SK-N-SH (cell line): ENCODE measurements around the gene TFE3.

Experiments
- MXI1 ChIP-seq: IDR thresholded peaks from 2 replicates; pipeline ENCODE4 v1.6.1; 2012; ENCODE audit warnings: mild to moderate bottlenecking, low read depth, low read length, improper control_type of control experiment
- NRF1 ChIP-seq: IDR thresholded peaks from 2 replicates; pipeline ENCODE4 v1.6.1; 2012; ENCODE audit warnings: low read depth, mild to moderate bottlenecking, low read length
- POLR2AphosphoS5 ChIP-seq: IDR thresholded peaks from 2 replicates; pipeline ENCODE4 v1.6.1; 2012; ENCODE audit warnings: low read depth, low read length
- RCOR1 ChIP-seq: fragments of 150-350 bp; IDR thresholded peaks from 2 replicates; pipeline ENCODE4 v1.6.1; 2017; ENCODE audit warnings: antibody characterized with exemption, low read length
- TAF1 ChIP-seq: IDR thresholded peaks from 2 replicates; pipeline ENCODE4 v1.6.1; 2012; ENCODE audit warnings: low read depth, mild to moderate bottlenecking, low read length, moderate library complexity, borderline replicate concordance
- TCF12 ChIP-seq: IDR thresholded peaks from 2 replicates; pipeline ENCODE4 v1.4.0; 2012
- TF ChIP-seq, protein P1 (sequence below): fragments of 200-600 bp; sonication (generic); IDR thresholded peaks from 2 replicates; pipeline ENCODE4 v1.6.1; 2017; ENCODE audit warnings: antibody characterized with exemption, mild to moderate bottlenecking, moderate library complexity
- TF ChIP-seq, protein P2 (sequence below): IDR thresholded peaks from 2 replicates; pipeline ENCODE4; 2012

DNA sequence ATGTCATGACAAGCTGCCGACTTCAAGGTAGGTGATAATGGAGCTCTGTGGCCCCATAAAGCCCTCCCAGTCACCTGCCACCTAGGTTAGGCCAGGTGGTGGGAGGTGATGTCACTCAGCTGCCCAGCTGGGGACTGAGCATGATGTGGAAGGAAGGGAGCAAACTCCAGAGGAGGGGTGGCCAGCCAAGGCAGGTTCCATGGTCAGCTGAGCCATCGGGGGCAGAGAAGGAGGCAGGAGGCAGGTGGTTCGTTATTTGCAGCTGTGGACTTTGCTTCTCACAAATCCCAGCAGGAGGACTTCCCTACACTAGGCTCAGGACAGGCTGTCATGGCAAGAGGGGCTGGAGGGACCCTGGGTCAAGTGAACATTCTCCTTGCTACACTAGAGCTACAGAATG is 17.8 kb upstream of the TFE3 start:
- no peak for TF ChIP-seq RCOR1
- no peak for TF ChIP-seq MXI1
- no peak for TF ChIP-seq POLR2AphosphoS5
- no peak for TF ChIP-seq TAF1
- TF ChIP-seq, protein P1, sequence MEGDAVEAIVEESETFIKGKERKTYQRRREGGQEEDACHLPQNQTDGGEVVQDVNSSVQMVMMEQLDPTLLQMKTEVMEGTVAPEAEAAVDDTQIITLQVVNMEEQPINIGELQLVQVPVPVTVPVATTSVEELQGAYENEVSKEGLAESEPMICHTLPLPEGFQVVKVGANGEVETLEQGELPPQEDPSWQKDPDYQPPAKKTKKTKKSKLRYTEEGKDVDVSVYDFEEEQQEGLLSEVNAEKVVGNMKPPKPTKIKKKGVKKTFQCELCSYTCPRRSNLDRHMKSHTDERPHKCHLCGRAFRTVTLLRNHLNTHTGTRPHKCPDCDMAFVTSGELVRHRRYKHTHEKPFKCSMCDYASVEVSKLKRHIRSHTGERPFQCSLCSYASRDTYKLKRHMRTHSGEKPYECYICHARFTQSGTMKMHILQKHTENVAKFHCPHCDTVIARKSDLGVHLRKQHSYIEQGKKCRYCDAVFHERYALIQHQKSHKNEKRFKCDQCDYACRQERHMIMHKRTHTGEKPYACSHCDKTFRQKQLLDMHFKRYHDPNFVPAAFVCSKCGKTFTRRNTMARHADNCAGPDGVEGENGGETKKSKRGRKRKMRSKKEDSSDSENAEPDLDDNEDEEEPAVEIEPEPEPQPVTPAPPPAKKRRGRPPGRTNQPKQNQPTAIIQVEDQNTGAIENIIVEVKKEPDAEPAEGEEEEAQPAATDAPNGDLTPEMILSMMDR: no peak
- no peak for TF ChIP-seq TCF12
- TF ChIP-seq, protein P2, sequence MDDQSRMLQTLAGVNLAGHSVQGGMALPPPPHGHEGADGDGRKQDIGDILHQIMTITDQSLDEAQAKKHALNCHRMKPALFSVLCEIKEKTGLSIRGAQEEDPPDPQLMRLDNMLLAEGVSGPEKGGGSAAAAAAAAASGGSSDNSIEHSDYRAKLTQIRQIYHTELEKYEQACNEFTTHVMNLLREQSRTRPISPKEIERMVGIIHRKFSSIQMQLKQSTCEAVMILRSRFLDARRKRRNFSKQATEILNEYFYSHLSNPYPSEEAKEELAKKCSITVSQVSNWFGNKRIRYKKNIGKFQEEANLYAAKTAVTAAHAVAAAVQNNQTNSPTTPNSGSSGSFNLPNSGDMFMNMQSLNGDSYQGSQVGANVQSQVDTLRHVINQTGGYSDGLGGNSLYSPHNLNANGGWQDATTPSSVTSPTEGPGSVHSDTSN: no peak
- TF ChIP-seq NRF1: no peak
